GM12878 (cell line): Measurements from ENCODE around the gene TRIL. TPM values are rescaled to one million over a fixed set of nuclear protein-coding genes. Genes with fewer than 3 reads are reported as not detected.

Experiments used
- ATAC-seq: fragments of 200-7000 bp; cut with Tn5 transposase; 3 replicates; pipeline ENCODE4 v1.9.1; 2020; ENCODE audit warnings: mild to moderate bottlenecking, moderate library complexity
- BruUV-seq: library from RNA; stranded (reverse); fragments of 400-500 nt; replicated peaks from 2 replicates; lab custom pipeline; 2021; lab: Mats Ljungman, UMichigan
- CTCF ChIA-PET: fragments of 300-600 bp; sonication (Branson Sonifier 250); formaldehyde crosslinking; extraction: SDS; loops from one replicate; lab custom pipeline; 2021; ENCODE audit warnings: inconsistent platforms; lab: Yijun Ruan, JAX
- POLR2A ChIA-PET: fragments of 350-600 bp; formaldehyde crosslinking; extraction: SDS; loops from one replicate; lab custom pipeline; 2021; ENCODE audit warnings: inconsistent platforms; lab: Charles Lee
- RAD21 ChIA-PET: fragments of 300-600 bp; sonication (Branson Sonifier 250); formaldehyde crosslinking; loops from one replicate; lab custom pipeline; 2023; ENCODE audit warnings: antibody characterized with exemption; ENCODE audit not compliant: unreplicated experiment; lab: Charles Lee
- SMC1A ChIA-PET: fragments of 300-600 bp; sonication (Branson Sonifier 250); formaldehyde crosslinking; loops from one replicate; lab custom pipeline; 2023; ENCODE audit not compliant: unreplicated experiment, uncharacterized antibody; lab: Charles Lee
- DNase-seq: peaks from one replicate; pipeline ENCODE4 v3.0.0-alpha.2; 2011; ENCODE audit warnings: low read depth, low spot score
- FAIRE-seq: peaks from 3 replicates; lab custom pipeline; 2011; peaks lifted over from hg19 to GRCh38; lab: Jason Lieb, UNC
- H2AFZ ChIP-seq: 2 replicates; pipeline ENCODE4 v1.6.0; 2011; ENCODE audit warnings: low read depth, low read length, control low read depth; ENCODE audit not compliant: control insufficient read depth
- H3K27ac ChIP-seq: 2 replicates; pipeline ENCODE4 v1.5.1; 2011; ENCODE audit warnings: control low read depth; ENCODE audit not compliant: control insufficient read depth, insufficient read depth
- H3K27me3 ChIP-seq, 2 experiments: replicated peaks in 1 of 2; 2 replicates each; pipeline versions ENCODE4 v1.6.0 to v1.6.1; 2011; ENCODE audit warnings: low read length in 1 of 2; ENCODE audit not compliant: control insufficient read depth in 2 of 2, insufficient read depth in 2 of 2
- H3K36me3 ChIP-seq, 2 experiments: 2 replicates each; pipeline ENCODE4 v1.5.1; 2011; ENCODE audit warnings: low read length in 1 of 2; ENCODE audit not compliant: control insufficient read depth in 2 of 2, insufficient read depth in 2 of 2
- H3K4me1 ChIP-seq: 2 replicates; pipeline ENCODE4 v1.6.1; 2011; ENCODE audit warnings: mild to moderate bottlenecking, low read length, moderate library complexity, mixed read lengths; ENCODE audit not compliant: control insufficient read depth, insufficient read depth
- H3K4me2 ChIP-seq: 2 replicates; pipeline ENCODE4 v1.6.0; 2011; ENCODE audit warnings: control low read depth; ENCODE audit not compliant: control insufficient read depth, insufficient read depth
- H3K4me3 ChIP-seq: fragments of 200-600 bp; sonication (generic); 2 replicates; pipeline ENCODE4 v1.5.1; 2016
- H3K79me2 ChIP-seq: 2 replicates; pipeline ENCODE4 v1.6.0; 2011; ENCODE audit warnings: low read length; ENCODE audit not compliant: control insufficient read depth, insufficient read depth
- H3K9ac ChIP-seq: 2 replicates; pipeline ENCODE4 v1.8.0; 2011; ENCODE audit warnings: low read length, control low read depth, mixed read lengths; ENCODE audit not compliant: control insufficient read depth, insufficient read depth
- H3K9me3 ChIP-seq: replicated peaks from 3 replicates; pipeline ENCODE4 v1.5.1; 2011; ENCODE audit warnings: mild to moderate bottlenecking, low read length; ENCODE audit not compliant: control insufficient read depth, insufficient read depth
- H4K20me1 ChIP-seq: 2 replicates; pipeline ENCODE4 v1.6.0; 2011; ENCODE audit not compliant: control insufficient read depth, insufficient read depth
- ATF3 ChIP-seq: IDR thresholded peaks from 2 replicates; pipeline ENCODE4 v1.6.1; 2011; ENCODE audit warnings: low read depth, mild to moderate bottlenecking, low read length, moderate library complexity, borderline replicate concordance; ENCODE audit errors: extremely low read depth
- CTCF ChIP-seq, 3 experiments: IDR thresholded peaks in 2 of 3; conservative IDR thresholded peaks in 1 of 3; 2 replicates each; pipeline ENCODE4 v1.5.1; 2011; ENCODE audit warnings: low read depth in 3 of 3, low read length in 3 of 3, mild to moderate bottlenecking in 3 of 3, control low read depth in 2 of 3, moderate library complexity in 2 of 3, inconsistent platforms in 1 of 3, mixed read lengths in 1 of 3; ENCODE audit not compliant: control insufficient read depth in 2 of 3, insufficient read depth in 1 of 3; ENCODE audit errors: extremely low read depth in 1 of 3
- KLF5 ChIP-seq: fragments of 450-650 bp; IDR thresholded peaks from 2 replicates; pipeline ENCODE4 v1.6.1; 2014; ENCODE audit warnings: mild to moderate bottlenecking; ENCODE audit not compliant: partially characterized antibody
- MEF2A ChIP-seq: IDR thresholded peaks from 2 replicates; pipeline ENCODE4 v1.6.1; 2011; ENCODE audit warnings: low read depth, mild to moderate bottlenecking, low read length, moderate library complexity; ENCODE audit not compliant: insufficient read depth
- RAD21 ChIP-seq: IDR thresholded peaks from 2 replicates; pipeline ENCODE4 v1.6.1; 2011; ENCODE audit warnings: mild to moderate bottlenecking, low read depth, low read length, moderate library complexity; ENCODE audit not compliant: insufficient read depth
- SMC3 ChIP-seq: IDR thresholded peaks from 2 replicates; pipeline ENCODE4 v1.6.1; 2011; ENCODE audit warnings: low read length, improper control_type of control experiment, borderline replicate concordance
- SRF ChIP-seq, 2 experiments: IDR thresholded peaks; 2 replicates each; pipeline ENCODE4 v1.6.1; 2011; ENCODE audit warnings: low read depth in 2 of 2, low read length in 2 of 2, mild to moderate bottlenecking in 1 of 2, moderate library complexity in 1 of 2
- TBL1XR1 ChIP-seq: IDR thresholded peaks from 2 replicates; pipeline ENCODE4 v1.6.1; 2012; ENCODE audit warnings: low read depth, low read length, improper control_type of control experiment
- WGBS: methylation state at CpG from one replicate; pipeline ENCODE4 v1.1.6; 2016; ENCODE audit warnings: low lambda C conversion rate; ENCODE audit not compliant: insufficient replicate concordance, insufficient coverage; ENCODE audit errors: missing lambda C conversion rate; 5-methylcytosine and 5-hydroxymethylcytosine counted together
- in situ Hi-C: fragments of 300-500 bp; cut with MboI; formaldehyde crosslinking; loops from 9 replicates; pipeline ENCODE4 v1.14.3; 2018; ENCODE audit warnings: mixed read lengths
- intact Hi-C: fragments of 100-400 bp; cut with micrococcal nuclease; formaldehyde crosslinking; loops from one replicate; pipeline ENCODE4 v1.14.2; 2022; ENCODE audit not compliant: unreplicated experiment
- polyA plus RNA-seq, 11 experiments: library from polyadenylated mRNA; depleted of rRNA in 4 of 11; unstranded in 6 of 11; stranded (reverse) in 5 of 11; fragments of >200 nt; fragmentation: Nextera tagmentation in 4 of 11; fragmentation: Illumina TruSeq in 1 of 11; extraction: Ambion mirVana in 4 of 11; extraction: Trizol in 1 of 11; gene quantifications; 1 replicate in 1 of 11; 2 replicates in 10 of 11; pipeline versions ENCODE4 v1.2.1 to v1.2.3, GENCODE V29; 2011 to 2016; ENCODE audit warnings: inconsistent platforms in 2 of 11, missing spikeins in 2 of 11, low read depth in 1 of 11
- total RNA-seq, 4 experiments: library from RNA; depleted of rRNA in 3 of 4; stranded (reverse); fragments of >200 nt in 3 of 4; fragmentation: Illumina TruSeq in 1 of 4; extraction: Trizol in 1 of 4; gene quantifications; 2 replicates each; pipeline versions ENCODE4 v1.2.1 to v1.2.3, GENCODE V29; 2013 to 2021
- TF ChIP-seq, protein P1 (sequence below): fragments of 450-650 bp; formaldehyde crosslinking; IDR thresholded peaks from 2 replicates; pipeline ENCODE4 v1.4.0; 2020; ENCODE audit warnings: mild to moderate bottlenecking, moderate library complexity

TRIL gene
- total and polyA plus RNA-seq, 10 of the 15 experiments (the other 5 are each of a cell fraction or from before 2014, with no cell fraction given): not detected

DNA sequence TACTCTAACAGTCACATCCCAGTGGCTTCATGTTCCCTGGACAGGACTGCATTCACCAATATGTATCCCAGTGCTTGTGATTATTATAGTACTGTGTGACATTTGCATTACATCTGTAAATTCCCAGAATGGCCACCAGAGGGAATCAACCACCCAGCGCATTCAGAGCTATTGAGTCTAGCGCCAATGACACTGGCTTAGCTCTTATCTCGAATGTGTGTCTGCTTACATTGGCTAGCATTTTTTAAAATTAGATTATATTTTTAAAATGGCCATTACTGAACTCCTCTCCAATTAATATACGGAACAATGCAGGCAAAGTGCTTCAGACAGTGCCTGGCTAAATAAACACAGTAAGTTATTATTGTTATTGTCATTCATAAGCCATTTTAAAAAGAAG is 36.3 kb downstream of the TRIL start:
- peak; percentile 97 for ATAC-seq
- 3% methylated on average over 4 of the region's 4 CpGs for whole genome bisulfite sequencing
- BruUV-seq: no TSS peak
- ChIA-PET CTCF (interaction anchor here (0.6 to 10.0 kb wide), 52 partner anchors 9 to 1674 kb away, joined by 3 to 375 read pairs (median 4); no protein-coding TSS in a partner anchor), RAD21 (interaction anchor here (0.7 to 2.9 kb wide), 19 partner anchors 9 to 1140 kb away, joined by 3 to 29 read pairs (median 3); no protein-coding TSS in a partner anchor), POLR2A (interaction anchor here (0.6 kb wide), 1 partner anchor 532 kb away, joined by 3 read pairs; no protein-coding TSS in a partner anchor), SMC1A (interaction anchor here (0.7 to 10.6 kb wide), 23 partner anchors 9 to 1000 kb away, joined by 3 to 85 read pairs (median 3); no protein-coding TSS in a partner anchor)
- TF ChIP-seq MEF2A (no peak), ATF3 (no peak), KLF5 (no peak), SRF (IDR thresholded peaks at IDR 0.05; ENCODE audit: low read depth in 2 of 2, low read length in 2 of 2) (no peak), CTCF (IDR thresholded peaks at IDR 0.05 in 2 of 3, conservative IDR thresholded peaks at IDR 0.05 in 1 of 3; ENCODE audit: control insufficient read depth in 2 of 3, extremely low read depth in 1 of 3, insufficient read depth in 1 of 3, low read depth in 3 of 3, low read length in 3 of 3) (peak; percentile 65 to 75 (median 72)), TBL1XR1 (no peak), SMC3 (peak; percentile 46; the same call in 1 of the 2 replicates), RAD21 (peak; percentile 60)
- TF ChIP-seq, protein P1, sequence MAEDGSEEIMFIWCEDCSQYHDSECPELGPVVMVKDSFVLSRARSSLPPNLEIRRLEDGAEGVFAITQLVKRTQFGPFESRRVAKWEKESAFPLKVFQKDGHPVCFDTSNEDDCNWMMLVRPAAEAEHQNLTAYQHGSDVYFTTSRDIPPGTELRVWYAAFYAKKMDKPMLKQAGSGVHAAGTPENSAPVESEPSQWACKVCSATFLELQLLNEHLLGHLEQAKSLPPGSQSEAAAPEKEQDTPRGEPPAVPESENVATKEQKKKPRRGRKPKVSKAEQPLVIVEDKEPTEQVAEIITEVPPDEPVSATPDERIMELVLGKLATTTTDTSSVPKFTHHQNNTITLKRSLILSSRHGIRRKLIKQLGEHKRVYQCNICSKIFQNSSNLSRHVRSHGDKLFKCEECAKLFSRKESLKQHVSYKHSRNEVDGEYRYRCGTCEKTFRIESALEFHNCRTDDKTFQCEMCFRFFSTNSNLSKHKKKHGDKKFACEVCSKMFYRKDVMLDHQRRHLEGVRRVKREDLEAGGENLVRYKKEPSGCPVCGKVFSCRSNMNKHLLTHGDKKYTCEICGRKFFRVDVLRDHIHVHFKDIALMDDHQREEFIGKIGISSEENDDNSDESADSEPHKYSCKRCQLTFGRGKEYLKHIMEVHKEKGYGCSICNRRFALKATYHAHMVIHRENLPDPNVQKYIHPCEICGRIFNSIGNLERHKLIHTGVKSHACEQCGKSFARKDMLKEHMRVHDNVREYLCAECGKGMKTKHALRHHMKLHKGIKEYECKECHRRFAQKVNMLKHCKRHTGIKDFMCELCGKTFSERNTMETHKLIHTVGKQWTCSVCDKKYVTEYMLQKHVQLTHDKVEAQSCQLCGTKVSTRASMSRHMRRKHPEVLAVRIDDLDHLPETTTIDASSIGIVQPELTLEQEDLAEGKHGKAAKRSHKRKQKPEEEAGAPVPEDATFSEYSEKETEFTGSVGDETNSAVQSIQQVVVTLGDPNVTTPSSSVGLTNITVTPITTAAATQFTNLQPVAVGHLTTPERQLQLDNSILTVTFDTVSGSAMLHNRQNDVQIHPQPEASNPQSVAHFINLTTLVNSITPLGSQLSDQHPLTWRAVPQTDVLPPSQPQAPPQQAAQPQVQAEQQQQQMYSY: no peak
- FAIRE-seq: peak; percentile 7
- no peaks in the 10 kb centered on the region for H3K9me3 ChIP-seq
- H3K27me3 ChIP-seq: peaks cover 0 to 1% of the 10 kb centered on the region in 2 experiments; a peak in 1 of 4 replicates
- intact Hi-C loops: loop anchor here (1.0 to 10.0 kb wide), 6 partner anchors 180 to 1003 kb away; no protein-coding TSS in a partner anchor
- H3K4me2 ChIP-seq: no peak overlapping the region
- in situ Hi-C loops: loop anchor here (5.0 kb wide), 2 partner anchors 185 to 485 kb away; no protein-coding TSS in a partner anchor
- H3K4me1 ChIP-seq: peaks cover 4% of the 10 kb centered on the region; the same call in 1 of the 2 replicates
- H3K9ac ChIP-seq: no peak overlapping the region
- H2AFZ ChIP-seq: no peak overlapping the region
- H3K27ac ChIP-seq: no peak overlapping the region
- H3K4me3 ChIP-seq: no peak overlapping the region
- H3K79me2 ChIP-seq: no peaks in the 10 kb centered on the region
- H4K20me1 ChIP-seq: no peaks in the 10 kb centered on the region
- no peaks in the 10 kb centered on the region for H3K36me3 ChIP-seq
- DNase-seq: no peak
